ENCODE results near the gene ITIH6.
"Not testable (repeated sequence)": the region's sequence is repeated elsewhere in the genome, so short reads cannot be mapped to it uniquely, and the experiment has no call there.

The ITIH6 gene

GRCh38 chrX:54798137-54798536 is at the start of gene ITIH6:
TSS of gene ITIH6 (minus strand) at chrX:54798255. CDS start at chrX:54798210, 45 bp downstream.
- DNase-seq (ENCODE audit: low spot score): no peak

- DNase-seq (ENCODE audit: low spot score): not testable (repeated sequence)
Measured at GRCh38 chrX:54847700-54848099, 49.6 kb upstream of the ITIH6 start.

GRCh38 chrX:54843050-54843449 is 45.0 kb upstream of the ITIH6 start:
- no peak for DNase-seq (ENCODE audit: low spot score)

GRCh38 chrX:54842607-54843006 is 44.6 kb upstream of the ITIH6 start:
- DNase-seq (ENCODE audit: low spot score): no peak

- DNase-seq (ENCODE audit: low spot score): not testable (repeated sequence)
Measured at GRCh38 chrX:54841184-54841874, 43.3 kb upstream of the ITIH6 start.

- no peak for DNase-seq (ENCODE audit: low spot score)
Measured at GRCh38 chrX:54838583-54838982, 40.5 kb upstream of the ITIH6 start.

- DNase-seq (ENCODE audit: low spot score): no peak
Measured at GRCh38 chrX:54826598-54826997, 28.5 kb upstream of the ITIH6 start.

GRCh38 chrX:54825716-54826438 is 27.8 kb upstream of the ITIH6 start:
- DNase-seq (ENCODE audit: low spot score): no peak

GRCh38 chrX:54824722-54825121 is 26.7 kb upstream of the ITIH6 start:
- no peak for DNase-seq (ENCODE audit: low spot score)

- DNase-seq (ENCODE audit: low spot score): no peak
Measured at GRCh38 chrX:54824195-54824594, 26.1 kb upstream of the ITIH6 start.

GRCh38 chrX:54821310-54821709 is 23.3 kb upstream of the ITIH6 start:
- DNase-seq (ENCODE audit: low spot score): no peak

GRCh38 chrX:54820737-54821136 is 22.7 kb upstream of the ITIH6 start:
- DNase-seq (ENCODE audit: low spot score): no peak

GRCh38 chrX:54819201-54819600 is 21.1 kb upstream of the ITIH6 start:
- no peak for DNase-seq (ENCODE audit: low spot score)

- DNase-seq (ENCODE audit: low spot score): no peak
Measured at GRCh38 chrX:54818221-54818620, 20.2 kb upstream of the ITIH6 start.

- DNase-seq (ENCODE audit: low spot score): no peak
Measured at GRCh38 chrX:54817220-54817820, 19.3 kb upstream of the ITIH6 start.

- DNase-seq (ENCODE audit: low spot score): no peak
Measured at GRCh38 chrX:54812306-54812705, 14.3 kb upstream of the ITIH6 start.

- no peak for DNase-seq (ENCODE audit: low spot score)
Measured at GRCh38 chrX:54811301-54811885, 13.3 kb upstream of the ITIH6 start.

- no peak for DNase-seq (ENCODE audit: low spot score)
Measured at GRCh38 chrX:54810532-54810931, 12.5 kb upstream of the ITIH6 start.

GRCh38 chrX:54808605-54809483 is 10.8 kb upstream of the ITIH6 start:
- DNase-seq (ENCODE audit: low spot score): peak; percentile 89

GRCh38 chrX:54808109-54808604 is 10.1 kb upstream of the ITIH6 start:
- DNase-seq (ENCODE audit: low spot score): peak; percentile 57

- peak; percentile 39 for DNase-seq (ENCODE audit: low spot score)
Measured at GRCh38 chrX:54807524-54808108, 9.6 kb upstream of the ITIH6 start, which contains the start of gene MAGED2. TSS of gene MAGED2 (plus strand) at chrX:54807745. CDS start at chrX:54809332, 1,587 bp downstream.

All from pons (tissue), 1 donor.